SK-N-MC (cell line): ENCODE measurements around the gene TACC2.

Experiments
- DNase-seq: peaks from one replicate; pipeline ENCODE4 v3.0.0-alpha.2; 2011; ENCODE audit warnings: low read depth, low spot score
- H3K27ac ChIP-seq: fragments of 200-600 bp; sonication (generic); 2 replicates; pipeline ENCODE4 v1.5.1; 2016; ENCODE audit warnings: mixed run types
- H3K36me3 ChIP-seq: fragments of 200-600 bp; sonication (generic); 2 replicates; pipeline ENCODE4 v1.6.1; 2017; ENCODE audit warnings: antibody characterized with exemption, low read length, mixed read lengths; ENCODE audit not compliant: insufficient read depth
- H3K4me3 ChIP-seq: fragments of 200-600 bp; sonication (generic); 2 replicates; pipeline ENCODE4 v1.5.1; 2016
- H3K9ac ChIP-seq: fragments of 200-600 bp; sonication (generic); 2 replicates; pipeline ENCODE4 v1.8.0; 2017; ENCODE audit warnings: mixed run types, mixed read lengths; ENCODE audit not compliant: insufficient read length
- H3K9me3 ChIP-seq: fragments of 200-600 bp; sonication (generic); 2 replicates; pipeline ENCODE4 v1.6.1; 2017; ENCODE audit warnings: low read depth, mild to moderate bottlenecking, antibody characterized with exemption, low read length, moderate library complexity, mixed read lengths
- EZH2 ChIP-seq: fragments of 200-600 bp; sonication (generic); IDR thresholded peaks from one replicate; pipeline ENCODE4 v1.6.1; 2017; ENCODE audit warnings: antibody characterized with exemption
- FOXP2 ChIP-seq: optimal IDR thresholded peaks from 2 replicates; pipeline ENCODE3; 2011; ENCODE audit warnings: mild to moderate bottlenecking, moderate library complexity; ENCODE audit not compliant: insufficient read depth; ENCODE audit errors: extremely low read length, control extremely low read depth
- POLR2AphosphoS5 ChIP-seq: IDR thresholded peaks from 2 replicates; pipeline ENCODE4 v1.6.1; 2012; ENCODE audit warnings: mild to moderate bottlenecking, low read depth, low read length, borderline replicate concordance

Gene TACC2

DNA sequence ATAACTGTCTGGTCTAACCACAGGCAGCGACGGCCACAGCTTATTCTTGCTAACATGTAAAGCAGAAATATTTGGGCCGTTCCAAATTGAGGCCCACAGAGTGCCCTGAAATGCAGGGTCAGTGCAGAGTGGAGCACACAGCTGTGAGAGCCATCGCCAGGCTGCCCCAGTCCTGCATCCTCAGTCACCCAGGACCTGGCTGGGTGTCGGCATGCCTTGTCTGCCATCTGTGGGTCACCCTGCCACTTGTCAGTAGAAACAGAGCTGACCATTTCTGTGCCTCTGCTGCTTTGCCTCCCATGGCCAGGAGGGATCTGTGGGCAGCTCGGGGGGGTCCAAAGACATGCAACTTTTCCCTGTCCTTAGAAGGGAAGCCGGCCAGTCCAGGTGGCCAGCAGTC lies 224.8 kb downstream of the TACC2 start:
- H3K9ac ChIP-seq, result no peak overlapping the region
- no peak for TF ChIP-seq EZH2
- TF ChIP-seq POLR2AphosphoS5, result no peak
- TF ChIP-seq FOXP2, result no peak
- H3K9me3 ChIP-seq, result no peaks in the 10 kb centered on the region
- no peak for DNase-seq
- no peaks in the 10 kb centered on the region for H3K36me3 ChIP-seq
- H3K27ac ChIP-seq, result no peak overlapping the region
- H3K4me3 ChIP-seq, result no peak overlapping the region

DNA sequence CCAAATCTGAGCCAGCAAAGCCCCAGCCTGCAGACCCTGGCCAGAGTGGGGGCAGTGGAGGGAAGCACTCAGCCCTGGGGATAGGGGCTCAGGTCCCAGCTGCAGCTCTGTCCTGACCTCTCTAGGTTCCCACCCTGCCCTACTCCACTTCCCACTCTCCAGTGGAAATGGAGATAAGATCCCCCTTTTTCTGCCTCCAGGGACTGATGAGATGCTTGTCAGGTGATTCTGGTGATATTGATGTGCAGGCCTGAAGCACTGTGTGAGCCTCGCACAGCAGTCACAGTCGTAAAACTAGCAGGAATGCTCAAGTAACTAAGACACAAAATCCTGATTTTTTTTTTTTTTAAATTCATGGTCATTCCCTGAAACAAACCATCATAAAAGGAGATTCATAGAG lies 227.1 kb downstream of the TACC2 start:
- H3K36me3 ChIP-seq, result no peaks in the 10 kb centered on the region
- TF ChIP-seq EZH2, result no peak
- no peak for TF ChIP-seq POLR2AphosphoS5
- no peak for TF ChIP-seq FOXP2
- H3K27ac ChIP-seq, result no peak overlapping the region
- no peak overlapping the region for H3K9ac ChIP-seq
- no peaks in the 10 kb centered on the region for H3K9me3 ChIP-seq
- DNase-seq, result no peak
- H3K4me3 ChIP-seq, result no peak overlapping the region

DNA sequence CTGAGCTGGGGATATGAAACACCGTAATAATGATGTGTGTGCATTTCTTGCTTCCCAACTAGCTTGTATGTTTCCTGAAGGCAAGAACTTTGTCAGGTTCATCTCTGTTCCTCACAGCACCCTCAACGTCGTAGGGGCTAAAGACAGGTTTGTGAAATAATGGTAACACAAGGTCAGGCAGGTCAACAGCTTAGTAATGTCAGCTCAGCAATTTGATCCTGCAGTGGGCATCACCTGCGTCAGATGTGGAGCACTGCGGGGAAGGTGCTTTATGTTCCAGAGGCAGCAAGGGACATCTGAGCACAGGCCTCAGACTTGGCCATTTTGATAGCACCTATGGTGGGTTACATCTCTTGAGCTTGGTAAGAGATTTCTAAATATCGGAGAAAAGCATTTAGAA lies 230.4 kb downstream of the TACC2 start:
- Histone ChIP-seq H3K9ac (no peak overlapping the region), H3K36me3 (no peaks in the 10 kb centered on the region), H3K4me3 (no peak overlapping the region), H3K9me3 (no peaks in the 10 kb centered on the region), H3K27ac (no peak overlapping the region)
- TF ChIP-seq FOXP2 (no peak), POLR2AphosphoS5 (no peak), EZH2 (no peak)
- DNase-seq, result no peak

DNA sequence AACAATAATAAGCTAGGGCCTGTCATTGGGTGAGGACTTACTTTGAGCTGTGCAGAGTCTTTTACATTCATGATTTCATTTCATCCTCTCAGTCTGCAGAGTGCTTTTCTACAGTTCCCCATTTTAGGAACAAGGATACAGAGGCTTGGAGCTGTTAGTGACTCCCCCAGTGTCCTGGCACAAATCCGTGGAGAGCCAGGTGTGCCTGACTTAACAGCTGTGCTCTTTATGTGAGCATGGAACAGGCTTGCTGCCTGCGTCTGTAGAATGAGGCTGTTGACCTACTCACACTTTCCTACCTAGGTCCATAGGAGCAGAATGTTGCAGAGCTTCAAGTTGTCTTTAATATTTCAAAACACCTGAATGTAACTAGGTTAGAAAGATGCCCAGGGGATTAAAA lies 231.8 kb downstream of the TACC2 start:
- no peaks in the 10 kb centered on the region for H3K9me3 ChIP-seq
- H3K9ac ChIP-seq, result no peak overlapping the region
- H3K27ac ChIP-seq, result no peak overlapping the region
- no peak overlapping the region for H3K4me3 ChIP-seq
- no peak for DNase-seq
- H3K36me3 ChIP-seq, result no peaks in the 10 kb centered on the region
- TF ChIP-seq EZH2 (no peak), POLR2AphosphoS5 (no peak), FOXP2 (no peak)

DNA sequence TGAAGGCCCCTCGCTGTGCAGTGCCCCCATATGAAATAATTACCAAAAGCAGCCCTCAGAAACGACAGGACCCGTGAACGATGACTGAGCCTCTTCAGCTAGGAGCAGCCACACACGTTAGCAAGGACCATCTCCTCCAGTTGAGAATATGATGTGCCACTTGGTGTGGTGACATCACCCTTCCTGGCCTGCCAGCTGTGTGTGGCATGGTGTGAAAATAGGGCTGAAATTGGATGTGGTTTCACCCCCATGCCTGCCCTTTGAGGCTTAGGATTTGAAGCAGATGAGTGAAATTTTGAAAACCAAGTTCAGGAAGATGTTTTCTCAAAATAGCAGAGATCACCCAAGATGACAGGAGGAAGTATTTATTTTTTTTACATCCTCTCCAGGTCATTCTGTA lies 233.0 kb downstream of the TACC2 start:
- Histone ChIP-seq H3K36me3 (no peaks in the 10 kb centered on the region), H3K9ac (no peak overlapping the region), H3K27ac (no peak overlapping the region), H3K4me3 (no peak overlapping the region), H3K9me3 (no peaks in the 10 kb centered on the region)
- no peak for TF ChIP-seq FOXP2
- TF ChIP-seq EZH2, result no peak
- TF ChIP-seq POLR2AphosphoS5, result no peak
- DNase-seq, result no peak

DNA sequence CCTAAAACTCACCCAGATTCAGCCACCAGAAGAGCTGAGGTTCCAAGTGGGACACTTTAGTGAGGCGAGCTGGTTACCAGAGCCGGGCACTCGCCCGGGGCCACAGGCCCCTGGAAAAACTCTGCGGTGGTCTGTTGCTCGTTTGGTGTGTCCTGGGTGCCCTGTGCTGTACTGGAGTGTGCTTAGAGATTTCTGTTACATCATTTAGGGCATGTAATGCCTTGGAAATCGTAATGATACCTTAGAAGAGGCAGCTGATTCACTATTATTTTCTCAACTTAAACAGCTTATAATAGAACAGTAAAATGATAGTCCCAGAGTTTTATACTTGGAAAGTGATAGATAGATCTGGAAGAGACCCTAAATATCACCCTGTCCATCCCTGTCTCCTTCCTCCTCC lies 233.7 kb downstream of the TACC2 start:
- Histone ChIP-seq H3K36me3 (no peaks in the 10 kb centered on the region), H3K27ac (no peak overlapping the region), H3K9ac (no peak overlapping the region), H3K9me3 (no peaks in the 10 kb centered on the region), H3K4me3 (no peak overlapping the region)
- no peak for TF ChIP-seq FOXP2
- TF ChIP-seq EZH2, result no peak
- TF ChIP-seq POLR2AphosphoS5, result no peak
- DNase-seq, result no peak

DNA sequence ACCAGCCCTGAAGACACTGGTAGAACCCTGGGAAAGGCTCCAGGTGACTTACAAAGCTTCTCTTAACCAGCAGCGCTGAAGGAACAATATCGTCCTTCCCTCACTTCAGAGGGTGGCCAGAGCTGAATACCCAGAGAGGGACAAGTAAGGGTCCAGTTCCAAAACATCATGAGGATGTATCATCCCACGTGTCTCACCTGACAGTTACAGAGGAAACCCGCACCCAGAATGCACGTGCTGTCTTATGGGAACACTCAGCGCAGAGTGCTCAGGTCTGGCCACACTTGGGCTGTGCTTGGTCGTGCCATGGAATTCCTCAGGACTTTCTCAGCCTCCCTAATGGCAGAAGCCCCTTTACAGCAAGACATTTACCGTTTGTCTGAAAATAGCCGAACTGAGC lies 235.2 kb downstream of the TACC2 start:
- H3K27ac ChIP-seq, result no peak overlapping the region
- H3K9me3 ChIP-seq, result no peaks in the 10 kb centered on the region
- H3K9ac ChIP-seq, result no peak overlapping the region
- H3K4me3 ChIP-seq, result no peak overlapping the region
- TF ChIP-seq POLR2AphosphoS5 (no peak), EZH2 (no peak), FOXP2 (no peak)
- H3K36me3 ChIP-seq, result no peaks in the 10 kb centered on the region
- no peak for DNase-seq

DNA sequence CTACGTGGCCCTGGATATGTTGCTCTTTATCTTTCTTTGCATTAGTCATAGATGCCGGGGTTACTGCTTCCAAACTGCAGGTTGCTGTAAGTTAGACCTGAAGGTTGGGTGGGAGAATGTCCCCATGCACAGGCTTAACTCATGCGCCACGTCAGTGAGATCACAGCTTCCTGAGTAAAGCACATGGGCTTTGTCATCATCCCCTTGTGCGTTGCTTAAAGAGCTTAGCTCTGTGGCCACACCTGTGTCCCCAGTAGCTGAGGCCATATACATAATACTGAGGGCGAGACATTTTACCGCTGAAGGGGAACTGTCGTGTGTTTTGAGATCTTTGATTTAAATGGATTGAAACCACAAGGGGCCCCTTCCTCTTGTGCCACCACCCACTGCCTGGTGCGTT lies 236.4 kb downstream of the TACC2 start:
- TF ChIP-seq EZH2 (no peak), POLR2AphosphoS5 (no peak), FOXP2 (no peak)
- Histone ChIP-seq H3K9me3 (no peaks in the 10 kb centered on the region), H3K27ac (no peak overlapping the region), H3K9ac (no peak overlapping the region), H3K36me3 (no peaks in the 10 kb centered on the region), H3K4me3 (no peak overlapping the region)
- DNase-seq, result no peak

DNA sequence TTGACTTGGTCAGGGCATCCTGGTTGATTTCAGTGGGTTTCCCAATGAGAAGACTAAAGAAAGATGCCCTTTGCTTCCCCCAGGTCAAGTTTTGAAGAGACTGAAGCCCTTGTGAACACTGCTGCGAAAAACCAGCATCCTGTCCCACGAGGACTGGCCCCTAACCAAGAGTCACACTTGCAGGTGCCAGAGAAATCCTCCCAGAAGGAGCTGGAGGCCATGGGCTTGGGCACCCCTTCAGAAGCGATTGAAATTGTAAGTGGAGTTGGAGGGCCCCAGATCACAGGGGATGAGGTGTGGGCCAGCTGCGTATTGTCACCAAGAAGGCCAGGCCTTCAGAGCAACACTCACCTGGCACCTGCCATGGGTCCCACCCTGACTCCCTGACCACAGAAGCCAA lies 238.8 kb downstream of the TACC2 start:
- Histone ChIP-seq H3K27ac (no peak overlapping the region), H3K36me3 (no peaks in the 10 kb centered on the region), H3K9ac (no peak overlapping the region), H3K4me3 (no peak overlapping the region), H3K9me3 (no peaks in the 10 kb centered on the region)
- DNase-seq, result no peak
- TF ChIP-seq FOXP2, result no peak
- no peak for TF ChIP-seq EZH2
- TF ChIP-seq POLR2AphosphoS5, result no peak
